Measurements from ENCODE around the gene GPS1. TPM values are rescaled to one million over a fixed set of nuclear protein-coding genes. Genes with fewer than 3 reads are reported as not detected.

GPS1 gene
- total and polyA plus RNA-seq, 9 of the 15 experiments (the other 6 are each of a cell fraction or from before 2014, with no cell fraction given): 3.1 to 167 (median 69.9) TPM

DNA sequence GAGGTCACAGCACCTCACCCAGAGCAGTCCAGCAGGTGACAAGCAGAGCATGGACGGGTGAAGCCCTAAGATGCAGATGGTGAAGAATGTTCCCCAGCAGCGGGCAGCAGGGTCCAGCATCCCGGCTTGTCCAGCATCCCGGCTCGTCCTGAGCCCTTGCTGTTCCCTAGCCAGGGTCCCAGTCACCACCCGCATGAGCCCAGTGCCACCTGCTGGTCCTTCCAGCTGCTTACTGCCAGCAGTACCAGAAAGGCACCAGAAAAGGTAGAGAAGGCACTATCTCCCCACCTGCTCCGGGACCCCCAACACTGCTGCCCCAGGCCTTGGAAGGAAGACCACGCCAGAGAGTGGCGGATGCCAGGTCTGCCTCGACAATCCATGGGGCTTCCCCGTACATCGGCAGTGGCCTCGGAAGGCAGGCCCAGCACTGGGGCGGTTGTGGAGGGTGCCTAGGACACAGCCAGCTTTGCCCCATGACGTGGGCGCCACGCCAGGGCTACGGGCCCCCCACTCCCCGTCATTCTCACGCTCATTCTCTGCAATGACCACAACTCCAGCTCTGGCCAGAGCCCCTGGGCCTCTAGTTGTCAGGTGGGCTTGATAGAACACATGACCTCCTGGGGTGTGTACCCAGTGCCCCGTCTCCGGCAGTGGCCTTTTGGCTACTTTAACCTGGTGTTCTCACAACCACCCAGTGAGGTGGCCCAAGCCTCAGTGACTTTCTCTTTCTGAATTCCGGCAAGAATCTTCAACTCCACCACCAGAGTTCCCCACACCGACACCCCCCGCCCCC, 30.4 kb upstream of the GPS1 start (continued):
- TF ChIP-seq ZBTB49 (CRISPR knock-in tag; IDR thresholded peaks at IDR 0.05; ENCODE audit: borderline replicate concordance) (no peak), VEZF1 (CRISPR knock-in tag; IDR thresholded peaks at IDR 0.05) (peak; percentile 55; the same call in 1 of the 2 replicates), ZNF639 (CRISPR knock-in tag; conservative IDR thresholded peaks at IDR 0.05 in 1 of 2, IDR thresholded peaks at IDR 0.05 in 1 of 2) (0 out of 4 replicates have a peak, but pooled peaks of 1 of the 2 experiments have one; percentile 17), FOXP1 (CRISPR knock-in tag; IDR thresholded peaks at IDR 0.05) (no peak), BDP1 (IDR thresholded peaks at IDR 0.05; ENCODE audit: insufficient read depth, insufficient read length) (no peak), ZNF197 (CRISPR knock-in tag; IDR thresholded peaks at IDR 0.05; ENCODE audit: low read depth) (no peak), SMC3 (conservative IDR thresholded peaks at IDR 0.05; ENCODE audit: insufficient read depth, low read depth, low read length) (0 out of 2 replicates have a peak, but pooled peaks have one; percentile 17), MBD1 (CRISPR knock-in tag; IDR thresholded peaks at IDR 0.05) (no peak), STAG1 (CRISPR knock-in tag; IDR thresholded peaks at IDR 0.05; ENCODE audit: borderline replicate concordance) (peak; percentile 65; the same call in 1 of the 2 replicates), HDAC3 (IDR thresholded peaks at IDR 0.05; ENCODE audit: borderline replicate concordance, partially characterized antibody) (no peak), ZNF253 (CRISPR knock-in tag; conservative IDR thresholded peaks at IDR 0.05) (no peak), RAD21 (CRISPR knock-in tag; conservative IDR thresholded peaks at IDR 0.05 in 1 of 2, IDR thresholded peaks at IDR 0.05 in 1 of 2) (peak; percentile 67 to 68), PTRF (tag; IDR thresholded peaks at IDR 0.05) (no peak), ZNF551 (CRISPR knock-in tag; IDR thresholded peaks at IDR 0.05) (no peak), ZNF785 (CRISPR knock-in tag; IDR thresholded peaks at IDR 0.05) (no peak), DDX20 (tag; IDR thresholded peaks at IDR 0.05; ENCODE audit: low read depth) (no peak)

Data from K562 (cell line).